ENCODE measurements around the gene ANXA1. TPM values are rescaled to one million over a fixed set of nuclear protein-coding genes. Genes with fewer than 3 reads are reported as not detected.

Gene ANXA1
- polyA plus RNA-seq, 12 donors: 81.9 to 901 (median 127) TPM; not detected in 1

DNA sequence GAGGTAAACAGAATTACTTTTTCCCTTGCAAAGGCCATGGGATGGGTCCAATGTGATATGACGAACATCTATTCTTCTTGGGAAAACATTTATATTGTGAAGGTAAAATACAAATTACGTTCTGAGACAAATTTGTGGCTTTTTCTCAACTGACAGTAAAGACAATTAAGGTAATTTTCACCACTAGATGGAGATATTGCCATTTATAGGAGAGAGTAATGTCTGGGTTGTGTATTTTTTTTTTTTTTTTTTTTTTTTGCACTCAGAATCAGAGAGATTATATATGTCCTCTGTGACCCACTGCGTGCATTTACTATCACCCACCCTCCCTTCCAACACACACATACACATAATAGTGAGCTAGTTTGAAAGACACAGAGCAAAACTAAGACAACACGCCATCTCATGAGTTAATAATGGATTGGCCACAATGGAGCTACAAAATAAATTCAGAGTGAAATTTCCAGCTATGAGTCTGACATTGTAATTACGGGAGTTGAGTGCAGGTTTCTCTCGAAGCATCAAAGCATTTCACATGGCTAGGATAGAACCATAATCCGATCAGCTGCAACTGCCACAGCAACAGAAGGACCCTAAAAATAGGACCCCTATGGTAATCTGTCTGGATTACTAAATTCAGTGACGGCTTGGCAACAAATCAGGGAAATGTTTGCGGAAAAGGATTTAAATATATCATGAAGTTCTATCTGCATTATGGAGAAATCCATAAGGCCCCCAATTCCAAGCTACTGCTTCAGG lies 49.2 kb downstream of the ANXA1 start:
- DNase-seq: no peak

DNA sequence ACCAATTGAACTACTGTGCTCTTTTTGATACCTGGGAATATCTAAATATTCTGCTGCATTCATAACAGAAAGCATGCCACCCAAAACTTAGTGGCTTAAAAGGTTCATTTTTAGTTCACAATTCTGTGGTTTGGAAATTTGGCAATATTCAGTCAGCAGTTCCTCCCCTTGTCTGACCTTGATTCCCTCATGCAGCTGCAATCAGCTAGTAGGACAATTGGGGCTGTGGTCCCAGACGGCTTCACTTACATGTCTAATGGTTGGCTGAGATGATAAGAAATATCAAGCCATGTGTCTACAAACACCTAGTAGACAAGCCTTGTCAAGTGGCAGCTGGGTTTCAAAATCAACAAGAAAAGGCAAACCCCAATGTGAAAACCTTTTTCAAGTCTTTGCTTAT lies 51.3 kb downstream of the ANXA1 start:
- no peak for DNase-seq

DNA sequence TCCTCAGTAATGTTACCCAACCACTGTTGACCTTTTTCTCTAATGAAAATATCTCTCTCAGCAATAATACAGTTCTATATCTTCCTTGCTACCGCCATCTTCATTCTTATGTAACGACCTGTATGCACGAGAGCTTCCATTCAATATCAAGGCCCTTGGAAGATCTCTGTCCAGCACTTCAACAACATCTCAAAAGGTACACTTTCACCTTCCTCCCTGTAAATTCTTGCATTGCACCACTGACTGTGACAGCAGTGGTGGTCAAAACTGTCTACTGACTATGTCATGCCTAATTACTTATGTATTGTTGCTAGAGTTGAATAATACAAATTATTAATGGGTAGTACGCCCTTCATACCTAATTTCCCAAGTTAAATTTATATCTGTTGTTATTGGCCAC lies 53.3 kb downstream of the ANXA1 start:
- no peak for DNase-seq

GRCh38 chr9:73206851-73207250 lies 55.2 kb downstream of the ANXA1 start:
- no peak for DNase-seq

- DNase-seq: no peak
Measured at GRCh38 chr9:73210886-73211666, 59.4 kb downstream of the ANXA1 start.

DNA sequence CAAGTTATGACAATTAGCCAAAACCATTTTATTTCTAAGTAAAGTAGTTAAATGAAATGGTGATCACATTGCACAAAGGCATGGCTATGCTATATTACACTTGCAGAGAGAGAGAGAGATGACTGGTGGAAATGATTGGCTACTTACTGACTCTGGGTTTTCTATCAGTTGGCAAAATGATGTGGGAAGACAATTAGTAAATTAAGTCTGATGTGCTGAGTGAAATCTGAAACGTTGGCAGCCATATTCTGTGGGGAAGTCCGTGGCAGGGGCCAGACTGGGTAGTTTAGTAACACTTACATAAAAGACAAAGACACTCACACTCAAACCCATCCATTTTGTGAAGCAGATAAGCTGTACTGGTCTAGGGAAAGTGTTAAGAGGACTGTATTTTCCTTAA lies 61.6 kb downstream of the ANXA1 start:
- no peak for DNase-seq

- DNase-seq: no peak
Measured at GRCh38 chr9:73215249-73215648, 63.6 kb downstream of the ANXA1 start.

- no peak for DNase-seq
Measured at GRCh38 chr9:73216100-73216499, 64.4 kb downstream of the ANXA1 start.

Other genes with a start within 250 kb of the ANXA1 start
- 10 to 100 TPM in 11 of 12 donors, not detected in 1; 22.3 to 55.2 (median 31.8) TPM for gene ALDH1A1, start 198.8 kb upstream of the ANXA1 start, polyA plus RNA-seq (ENCODE audit: insufficient read length in 12 of 12)